ENCODE results near the gene P3H3.

Gene P3H3

DNA sequence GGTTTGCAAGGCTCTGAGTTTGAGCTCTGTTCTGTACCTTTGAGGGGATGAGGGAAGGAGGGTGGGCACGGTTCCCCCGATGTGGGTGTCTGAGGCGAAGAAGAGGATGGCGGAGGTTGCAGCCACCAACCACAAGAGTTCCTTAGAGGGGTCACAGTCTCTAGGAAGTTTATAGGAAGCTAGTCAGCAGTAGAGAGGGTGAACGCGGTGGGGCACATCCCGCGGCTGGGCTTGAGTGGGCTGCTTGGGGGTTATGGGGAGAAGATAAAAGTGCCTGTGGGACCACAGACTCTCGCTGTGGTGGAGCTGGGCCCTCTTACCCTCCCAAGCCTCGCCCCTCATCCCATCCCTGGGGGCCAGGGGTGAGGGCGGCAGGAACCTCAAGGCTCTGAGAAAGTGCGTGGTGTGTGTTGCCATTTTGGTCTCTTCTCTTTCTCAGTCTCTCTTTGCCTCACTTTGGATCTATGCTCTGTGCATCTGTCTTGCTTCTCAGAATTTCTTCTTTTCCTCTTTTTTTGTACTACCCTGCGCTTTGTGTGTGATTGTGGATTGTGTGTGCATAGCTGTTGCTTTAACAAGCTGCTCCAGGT lies 36.2 kb upstream of the P3H3 start:
- Histone ChIP-seq H3K27ac (ENCODE audit: extremely low read depth, low read depth, low read length) (no peak overlapping the region), H3K36me3 (ENCODE audit: control insufficient read depth in 2 of 2, insufficient read depth in 1 of 2, low read length in 2 of 2) (no peaks in the 10 kb centered on the region), H3K4me3 (ENCODE audit: low read depth, low read length) (no peak overlapping the region), H3K9me3 (ENCODE audit: control insufficient read depth, insufficient read depth, low read depth, low read length) (no peaks in the 10 kb centered on the region), H3K4me1 (ENCODE audit: control insufficient read depth, insufficient read depth, low read length) (no peaks in the 10 kb centered on the region)
- TF ChIP-seq WT1 (tag by site-specific recombination; IDR thresholded peaks at IDR 0.05), result no peak
- TF ChIP-seq ZNF426 (tag by site-specific recombination; IDR thresholded peaks at IDR 0.05), result no peak
- TF ChIP-seq ZNF211 (tag by site-specific recombination; IDR thresholded peaks at IDR 0.05; ENCODE audit: low read depth), result no peak
- POLR2A ChIA-PET, result no interaction called here
- CTCF ChIA-PET, result interaction anchor here (0.9 to 1.5 kb wide), 4 partner anchors 13 to 38 kb away, joined by 3 to 10 read pairs (median 6); partner anchors contain the start of gene PTMS

DNA sequence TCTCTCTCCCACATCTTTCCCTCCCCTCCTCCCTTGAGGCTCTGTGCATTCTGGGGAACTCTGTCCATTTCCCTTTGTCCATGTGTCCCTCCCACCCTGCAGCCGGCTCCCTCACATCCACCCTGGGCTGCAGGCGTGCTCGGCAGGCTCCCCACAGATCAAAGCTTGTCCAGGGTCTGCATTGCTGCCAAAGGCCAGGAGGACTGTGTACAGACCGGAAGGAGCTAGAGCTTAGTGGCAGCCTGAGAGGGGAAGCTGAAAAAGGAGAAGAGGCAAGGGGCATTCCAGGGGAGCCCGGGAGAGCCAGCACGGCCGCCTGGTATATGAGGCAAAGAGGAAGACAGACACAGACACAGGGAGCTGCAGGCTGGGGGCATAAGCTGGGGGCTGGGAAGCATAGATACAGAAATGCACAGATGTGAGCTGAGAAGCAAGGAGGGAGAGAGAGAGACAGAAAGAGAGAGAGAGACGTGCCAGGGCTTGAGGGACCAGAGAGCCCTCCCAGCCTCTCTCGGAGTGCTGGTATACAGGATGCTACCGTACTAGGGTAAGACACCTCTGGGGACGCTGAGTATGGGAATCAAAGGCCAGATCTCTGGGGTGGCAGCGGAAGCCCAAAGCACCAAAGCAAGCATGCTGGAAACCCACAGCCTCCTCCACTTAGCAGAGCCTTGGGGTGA lies 35.5 kb upstream of the P3H3 start:
- POLR2A ChIA-PET, result no interaction called here

DNA sequence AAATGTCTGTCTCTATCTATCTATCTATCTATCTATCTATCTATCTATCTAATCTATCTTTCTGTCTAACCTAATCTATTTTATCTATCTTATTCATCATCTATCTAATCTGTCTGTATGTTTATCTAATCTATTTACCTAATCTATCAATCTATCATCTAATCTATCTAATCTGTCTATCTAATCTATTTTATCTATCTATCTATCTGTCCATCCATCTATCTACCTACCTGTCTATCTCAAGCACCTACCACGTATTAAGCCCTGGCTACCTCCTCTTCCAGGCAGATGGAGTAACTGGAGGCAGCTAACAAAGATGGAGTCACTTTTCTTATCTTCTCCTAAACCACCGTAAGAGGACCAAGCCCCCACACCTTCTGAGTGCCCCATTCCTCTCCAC lies 33.1 kb upstream of the P3H3 start:
- no peak for TF ChIP-seq ZNF223 (tag by site-specific recombination; IDR thresholded peaks at IDR 0.05)
- TF ChIP-seq ZNF366 (tag by site-specific recombination; conservative IDR thresholded peaks at IDR 0.05), result peak; percentile 38; the same call in 1 of the 2 replicates
- no peak overlapping the region for H3K27ac ChIP-seq (ENCODE audit: extremely low read depth, low read depth, low read length)
- ChIA-PET CTCF (interaction anchor here (1.8 to 1.9 kb wide), 2 partner anchors 29 to 42 kb away, joined by 6 read pairs; partner anchors contain the start of genes MLF2 and PTMS), POLR2A (interaction anchor here (0.6 kb wide), 1 partner anchor 90 kb away, joined by 3 read pairs; no protein-coding TSS in a partner anchor)
- no peak overlapping the region for H3K4me3 ChIP-seq (ENCODE audit: low read depth, low read length)
- H3K4me1 ChIP-seq (ENCODE audit: control insufficient read depth, insufficient read depth, low read length), result no peaks in the 10 kb centered on the region
- no peaks in the 10 kb centered on the region for H3K36me3 ChIP-seq (ENCODE audit: control insufficient read depth in 2 of 2, insufficient read depth in 1 of 2, low read length in 2 of 2)
- H3K9me3 ChIP-seq (ENCODE audit: control insufficient read depth, insufficient read depth, low read depth, low read length), result no peaks in the 10 kb centered on the region

More for the DNA sequence above, 35.5 kb upstream of the P3H3 start:
- TF ChIP-seq ZBTB21 (tag by site-specific recombination; IDR thresholded peaks at IDR 0.05) (no peak), ZNF350 (tag by site-specific recombination; IDR thresholded peaks at IDR 0.05) (no peak), REPIN1 (tag by site-specific recombination; IDR thresholded peaks at IDR 0.05; ENCODE audit: low read depth) (no peak), ZNF610 (tag by site-specific recombination; IDR thresholded peaks at IDR 0.05; ENCODE audit: borderline replicate concordance) (no peak)
- TF ChIP-seq, protein P1, sequence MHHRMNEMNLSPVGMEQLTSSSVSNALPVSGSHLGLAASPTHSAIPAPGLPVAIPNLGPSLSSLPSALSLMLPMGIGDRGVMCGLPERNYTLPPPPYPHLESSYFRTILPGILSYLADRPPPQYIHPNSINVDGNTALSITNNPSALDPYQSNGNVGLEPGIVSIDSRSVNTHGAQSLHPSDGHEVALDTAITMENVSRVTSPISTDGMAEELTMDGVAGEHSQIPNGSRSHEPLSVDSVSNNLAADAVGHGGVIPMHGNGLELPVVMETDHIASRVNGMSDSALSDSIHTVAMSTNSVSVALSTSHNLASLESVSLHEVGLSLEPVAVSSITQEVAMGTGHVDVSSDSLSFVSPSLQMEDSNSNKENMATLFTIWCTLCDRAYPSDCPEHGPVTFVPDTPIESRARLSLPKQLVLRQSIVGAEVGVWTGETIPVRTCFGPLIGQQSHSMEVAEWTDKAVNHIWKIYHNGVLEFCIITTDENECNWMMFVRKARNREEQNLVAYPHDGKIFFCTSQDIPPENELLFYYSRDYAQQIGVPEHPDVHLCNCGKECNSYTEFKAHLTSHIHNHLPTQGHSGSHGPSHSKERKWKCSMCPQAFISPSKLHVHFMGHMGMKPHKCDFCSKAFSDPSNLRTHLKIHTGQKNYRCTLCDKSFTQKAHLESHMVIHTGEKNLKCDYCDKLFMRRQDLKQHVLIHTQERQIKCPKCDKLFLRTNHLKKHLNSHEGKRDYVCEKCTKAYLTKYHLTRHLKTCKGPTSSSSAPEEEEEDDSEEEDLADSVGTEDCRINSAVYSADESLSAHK (tag by site-specific recombination; IDR thresholded peaks at IDR 0.05), result no peak
- TF ChIP-seq, protein P2, sequence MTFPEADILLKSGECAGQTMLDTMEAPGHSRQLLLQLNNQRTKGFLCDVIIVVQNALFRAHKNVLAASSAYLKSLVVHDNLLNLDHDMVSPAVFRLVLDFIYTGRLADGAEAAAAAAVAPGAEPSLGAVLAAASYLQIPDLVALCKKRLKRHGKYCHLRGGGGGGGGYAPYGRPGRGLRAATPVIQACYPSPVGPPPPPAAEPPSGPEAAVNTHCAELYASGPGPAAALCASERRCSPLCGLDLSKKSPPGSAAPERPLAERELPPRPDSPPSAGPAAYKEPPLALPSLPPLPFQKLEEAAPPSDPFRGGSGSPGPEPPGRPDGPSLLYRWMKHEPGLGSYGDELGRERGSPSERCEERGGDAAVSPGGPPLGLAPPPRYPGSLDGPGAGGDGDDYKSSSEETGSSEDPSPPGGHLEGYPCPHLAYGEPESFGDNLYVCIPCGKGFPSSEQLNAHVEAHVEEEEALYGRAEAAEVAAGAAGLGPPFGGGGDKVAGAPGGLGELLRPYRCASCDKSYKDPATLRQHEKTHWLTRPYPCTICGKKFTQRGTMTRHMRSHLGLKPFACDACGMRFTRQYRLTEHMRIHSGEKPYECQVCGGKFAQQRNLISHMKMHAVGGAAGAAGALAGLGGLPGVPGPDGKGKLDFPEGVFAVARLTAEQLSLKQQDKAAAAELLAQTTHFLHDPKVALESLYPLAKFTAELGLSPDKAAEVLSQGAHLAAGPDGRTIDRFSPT (tag by site-specific recombination; IDR thresholded peaks at IDR 0.05), result no peak
- CTCF ChIA-PET, result interaction anchor here (0.8 to 1.6 kb wide), 6 partner anchors 14 to 40 kb away, joined by 3 to 10 read pairs (median 4); partner anchors contain the start of genes MLF2 and PTMS
- no peaks in the 10 kb centered on the region for H3K36me3 ChIP-seq (ENCODE audit: control insufficient read depth in 2 of 2, insufficient read depth in 1 of 2, low read length in 2 of 2)
- no peak overlapping the region for H3K27ac ChIP-seq (ENCODE audit: extremely low read depth, low read depth, low read length)
- H3K9me3 ChIP-seq (ENCODE audit: control insufficient read depth, insufficient read depth, low read depth, low read length), result no peaks in the 10 kb centered on the region
- H3K4me1 ChIP-seq (ENCODE audit: control insufficient read depth, insufficient read depth, low read length), result no peaks in the 10 kb centered on the region
- no peak overlapping the region for H3K4me3 ChIP-seq (ENCODE audit: low read depth, low read length)

DNA sequence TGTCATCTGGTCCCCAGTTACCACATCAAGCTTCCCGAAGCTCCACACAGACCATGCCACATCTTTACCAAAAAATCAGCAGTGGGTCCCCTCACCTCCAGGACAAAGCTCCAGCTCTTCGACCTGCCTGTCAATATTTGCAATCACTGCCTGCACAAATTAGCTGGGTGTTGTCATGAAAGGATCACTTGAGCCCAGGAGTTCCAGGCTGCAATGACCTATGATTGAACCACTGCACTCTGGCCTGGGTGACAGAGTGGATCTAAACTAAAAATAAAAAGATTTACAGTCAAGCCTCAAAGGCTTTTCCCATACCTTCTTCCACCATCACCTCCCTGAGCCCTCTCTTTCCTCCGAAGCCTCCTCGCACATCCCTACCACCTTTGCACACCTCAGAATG lies 31.6 kb upstream of the P3H3 start:
- no peaks in the 10 kb centered on the region for H3K4me1 ChIP-seq (ENCODE audit: control insufficient read depth, insufficient read depth, low read length)
- TF ChIP-seq, protein P3, sequence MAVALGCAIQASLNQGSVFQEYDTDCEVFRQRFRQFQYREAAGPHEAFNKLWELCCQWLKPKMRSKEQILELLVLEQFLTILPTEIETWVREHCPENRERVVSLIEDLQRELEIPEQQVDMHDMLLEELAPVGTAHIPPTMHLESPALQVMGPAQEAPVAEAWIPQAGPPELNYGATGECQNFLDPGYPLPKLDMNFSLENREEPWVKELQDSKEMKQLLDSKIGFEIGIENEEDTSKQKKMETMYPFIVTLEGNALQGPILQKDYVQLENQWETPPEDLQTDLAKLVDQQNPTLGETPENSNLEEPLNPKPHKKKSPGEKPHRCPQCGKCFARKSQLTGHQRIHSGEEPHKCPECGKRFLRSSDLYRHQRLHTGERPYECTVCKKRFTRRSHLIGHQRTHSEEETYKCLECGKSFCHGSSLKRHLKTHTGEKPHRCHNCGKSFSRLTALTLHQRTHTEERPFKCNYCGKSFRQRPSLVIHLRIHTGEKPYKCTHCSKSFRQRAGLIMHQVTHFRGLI (tag by site-specific recombination; IDR thresholded peaks at IDR 0.05), result no peak
- TF ChIP-seq ZNF48 (tag by site-specific recombination; IDR thresholded peaks at IDR 0.05) (no peak), ZNF621 (tag by site-specific recombination; IDR thresholded peaks at IDR 0.05) (no peak), ZNF157 (tag by site-specific recombination; IDR thresholded peaks at IDR 0.05) (no peak), KLF7 (tag by site-specific recombination; IDR thresholded peaks at IDR 0.05; ENCODE audit: borderline replicate concordance) (no peak)
- no peak overlapping the region for H3K4me3 ChIP-seq (ENCODE audit: low read depth, low read length)
- POLR2A ChIA-PET, result interaction anchor here (0.6 to 1.6 kb wide), 2 partner anchors 16 to 44 kb away, joined by 4 to 5 read pairs; partner anchors contain the start of gene MLF2
- H3K36me3 ChIP-seq (ENCODE audit: control insufficient read depth in 2 of 2, insufficient read depth in 1 of 2, low read length in 2 of 2), result no peaks in the 10 kb centered on the region
- CTCF ChIA-PET, result interaction anchor here (1.8 to 1.9 kb wide), 2 partner anchors 30 to 43 kb away, joined by 6 read pairs; partner anchors contain the start of genes MLF2 and PTMS
- H3K9me3 ChIP-seq (ENCODE audit: control insufficient read depth, insufficient read depth, low read depth, low read length), result no peaks in the 10 kb centered on the region
- H3K27ac ChIP-seq (ENCODE audit: extremely low read depth, low read depth, low read length), result no peak overlapping the region
